ENCODE measurements around the gene ANKRD31. TPM values are rescaled to one million over a fixed set of nuclear protein-coding genes. Genes with fewer than 3 reads are reported as not detected.

Gene ANKRD31
- total RNA-seq, 1 experiment from 2014 or later = 0.11 TPM

GRCh38 chr5:75245023-75245422, 8.3 kb upstream of the ANKRD31 start:
- H3K4me1 ChIP-seq (ENCODE audit: insufficient read depth, low read length) = no peaks in the 10 kb centered on the region; the same call in 1 of the 2 replicates
- Mint-ChIP-seq H3K4me1 (peaks cover 23% of the 10 kb centered on the region in 2 experiments), H3K9me3 (no peaks in the 10 kb centered on the region; a peak in 2 of 5 replicates), H3K36me3 (ENCODE audit: insufficient read depth in 1 of 3, low read depth in 3 of 3) (no peaks in the 10 kb centered on the region), H3K27me3 (ENCODE audit: low read depth) (no peaks in the 10 kb centered on the region), H3K4me3 (no peak overlapping the region), H3K27ac (no peak overlapping the region)
- H3K9ac ChIP-seq (ENCODE audit: extremely low read depth, insufficient read length, low read length) = no peak overlapping the region
- H2BK12ac ChIP-seq (ENCODE audit: insufficient read length, low read depth, low read length) = no peak overlapping the region
- H3K9me3 ChIP-seq (ENCODE audit: control insufficient read depth, low read depth, low read length) = no peaks in the 10 kb centered on the region
- DNase-seq = no peak
- H3K14ac ChIP-seq (ENCODE audit: insufficient read depth, low read length) = no peak overlapping the region
- H2AK5ac ChIP-seq (ENCODE audit: insufficient read length, low read length) = no peak overlapping the region
- H4K91ac ChIP-seq (ENCODE audit: insufficient read length, low read depth, low read length) = no peak overlapping the region
- no peak overlapping the region for H4K5ac ChIP-seq (ENCODE audit: insufficient read length, low read depth, low read length)
- no peak overlapping the region for H2AFZ ChIP-seq (ENCODE audit: low read length)
- H2BK5ac ChIP-seq (ENCODE audit: insufficient read length, low read length) = no peak overlapping the region
- no peak overlapping the region for H2BK20ac ChIP-seq (ENCODE audit: low read depth, low read length, poor library complexity, severe bottlenecking)
- no peak overlapping the region for H4K8ac ChIP-seq (replicated peaks; ENCODE audit: insufficient read length, low read depth, low read length)
- TF ChIP-seq, protein P1, sequence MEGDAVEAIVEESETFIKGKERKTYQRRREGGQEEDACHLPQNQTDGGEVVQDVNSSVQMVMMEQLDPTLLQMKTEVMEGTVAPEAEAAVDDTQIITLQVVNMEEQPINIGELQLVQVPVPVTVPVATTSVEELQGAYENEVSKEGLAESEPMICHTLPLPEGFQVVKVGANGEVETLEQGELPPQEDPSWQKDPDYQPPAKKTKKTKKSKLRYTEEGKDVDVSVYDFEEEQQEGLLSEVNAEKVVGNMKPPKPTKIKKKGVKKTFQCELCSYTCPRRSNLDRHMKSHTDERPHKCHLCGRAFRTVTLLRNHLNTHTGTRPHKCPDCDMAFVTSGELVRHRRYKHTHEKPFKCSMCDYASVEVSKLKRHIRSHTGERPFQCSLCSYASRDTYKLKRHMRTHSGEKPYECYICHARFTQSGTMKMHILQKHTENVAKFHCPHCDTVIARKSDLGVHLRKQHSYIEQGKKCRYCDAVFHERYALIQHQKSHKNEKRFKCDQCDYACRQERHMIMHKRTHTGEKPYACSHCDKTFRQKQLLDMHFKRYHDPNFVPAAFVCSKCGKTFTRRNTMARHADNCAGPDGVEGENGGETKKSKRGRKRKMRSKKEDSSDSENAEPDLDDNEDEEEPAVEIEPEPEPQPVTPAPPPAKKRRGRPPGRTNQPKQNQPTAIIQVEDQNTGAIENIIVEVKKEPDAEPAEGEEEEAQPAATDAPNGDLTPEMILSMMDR (conservative IDR thresholded peaks at IDR 0.05) = no peak
- H4K20me1 ChIP-seq (ENCODE audit: control insufficient read depth, insufficient read depth, insufficient read length) = no peaks in the 10 kb centered on the region
- H3K23ac ChIP-seq (ENCODE audit: insufficient read length, low read depth, low read length) = no peak overlapping the region
- WGBS (ENCODE audit: extremely low coverage, insufficient read length, low lambda C conversion rate) = no CpG with 5 or more reads among the region's 2 CpGs
- no peak overlapping the region for H2BK120ac ChIP-seq (ENCODE audit: low read depth, low read length, poor library complexity, severe bottlenecking)
- no peak overlapping the region for H3K4ac ChIP-seq (ENCODE audit: low read depth, low read length)
- H3T11ph ChIP-seq (ENCODE audit: low read length) = no peak overlapping the region
- H3K18ac ChIP-seq (ENCODE audit: insufficient read length, low read depth, low read length) = no peak overlapping the region
- H3K27me3 ChIP-seq (ENCODE audit: insufficient read depth, low read length) = no peaks in the 10 kb centered on the region
- H3K4me2 ChIP-seq (ENCODE audit: insufficient read depth, insufficient read length, low read length) = no peak overlapping the region
- no peak overlapping the region for H2BK15ac ChIP-seq (ENCODE audit: low read depth, low read length)
- H3K79me2 ChIP-seq (ENCODE audit: insufficient read depth, low read length) = no peaks in the 10 kb centered on the region
- no peaks in the 10 kb centered on the region for H3K23me2 ChIP-seq (ENCODE audit: insufficient read length, low read depth, low read length, poor library complexity, severe bottlenecking)
- no peak overlapping the region for H3K56ac ChIP-seq (ENCODE audit: insufficient read length, low read depth, low read length)
- no peak overlapping the region for H3K27ac ChIP-seq (ENCODE audit: insufficient read length, low read depth, low read length)
- no peaks in the 10 kb centered on the region for H3K79me1 ChIP-seq (ENCODE audit: insufficient read depth, low read depth, low read length, poor library complexity, severe bottlenecking)
